CD4-positive, alpha-beta T cell treated with Interleukin-4 for 1 hour (primary cell): ENCODE results near the gene POM121C.
"Not testable (repeated sequence)": the region's sequence is repeated elsewhere in the genome, so short reads cannot be mapped to it uniquely, and the experiment has no call there.

Experiments
- DNase-seq, 2 donors: peaks; one replicate each; pipeline ENCODE4 v3.0.0-alpha.2; 2020 to 2022

POM121C gene

GRCh38 chr7:75485979-75486643 is at the start of gene POM121C:
Gene POM121C, minus strand, starts transcription at chr7:75486299. Its CDS starts 44,803 bp downstream, at chr7:75441496.
- peak; percentile 88 to 89 for DNase-seq

- peak in 1 of 2 donors; percentile 3 for DNase-seq
These were observed 48.7 kb upstream of the POM121C start for GRCh38 chr7:75534727-75535307.

- no peak for DNase-seq
These were observed 47.8 kb upstream of the POM121C start for GRCh38 chr7:75533926-75534325.

GRCh38 chr7:75532639-75533038 is 46.5 kb upstream of the POM121C start:
- DNase-seq = no peak

GRCh38 chr7:75531359-75531821 is 45.3 kb upstream of the POM121C start:
- DNase-seq = no peak

- not testable (repeated sequence) for DNase-seq
These were observed 41.2 kb upstream of the POM121C start for GRCh38 chr7:75527224-75527722.

GRCh38 chr7:75521727-75522126 is 35.6 kb upstream of the POM121C start:
- not testable (repeated sequence) for DNase-seq

GRCh38 chr7:75518842-75519241 is 32.7 kb upstream of the POM121C start:
- not testable (repeated sequence) for DNase-seq

GRCh38 chr7:75509033-75509432 is 22.9 kb upstream of the POM121C start:
- DNase-seq = not testable (repeated sequence)

- DNase-seq = not testable (repeated sequence)
These were observed 5.9 kb upstream of the POM121C start, which contains the start of gene SPDYE5 for GRCh38 chr7:75492020-75492419. Gene SPDYE5, plus strand, starts transcription at chr7:75492320. Its CDS starts 1,728 bp downstream, at chr7:75494048.

- peak in 1 of 2 donors; percentile 6 for DNase-seq
These were observed 632 bp downstream of the POM121C start for GRCh38 chr7:75485355-75485978.

- DNase-seq = not testable (repeated sequence)
These were observed 5.8 kb downstream of the POM121C start for GRCh38 chr7:75480313-75480712.

GRCh38 chr7:75477457-75477856 is 8.6 kb downstream of the POM121C start:
- DNase-seq = not testable (repeated sequence)

GRCh38 chr7:75470166-75470565 is 15.9 kb downstream of the POM121C start:
- DNase-seq = not testable (repeated sequence)

GRCh38 chr7:75460541-75460940 is 25.6 kb downstream of the POM121C start:
- DNase-seq = not testable (repeated sequence)

- not testable (repeated sequence) for DNase-seq
These were observed 28.1 kb downstream of the POM121C start for GRCh38 chr7:75458034-75458433.

- DNase-seq = peak in 1 of 2 donors; percentile 28
These were observed 29.7 kb downstream of the POM121C start for GRCh38 chr7:75456403-75456802.

GRCh38 chr7:75452494-75452955 is 33.6 kb downstream of the POM121C start:
- peak in 1 of 2 donors; percentile 31 for DNase-seq

GRCh38 chr7:75449946-75450345 is 36.2 kb downstream of the POM121C start:
- DNase-seq = not testable (repeated sequence)

- peak; percentile 29 to 52 for DNase-seq
These were observed 43.5 kb downstream of the POM121C start for GRCh38 chr7:75442465-75443111.

GRCh38 chr7:75442101-75442464 is 44.0 kb downstream of the POM121C start:
- DNase-seq = not testable (repeated sequence)

- not testable (repeated sequence) for DNase-seq
These were observed 47.1 kb downstream of the POM121C start for GRCh38 chr7:75439000-75439399.

GRCh38 chr7:75423481-75423880 is 62.6 kb downstream of the POM121C start:
- DNase-seq = not testable (repeated sequence)
